GM18511 (cell line): Measurements from ENCODE around the gene TREML1.
A peak's percentile ranks its signal among the peaks of the same experiment; 100 is the strongest.
"Not testable (repeated sequence)": the region's sequence is repeated elsewhere in the genome, so short reads cannot be mapped to it uniquely, and the experiment has no call there.

Experiments
- ATAC-seq: cut with Tn5 transposase; IDR thresholded peaks from one replicate; pipeline ENCODE4 v1.9.1; 2021; ENCODE audit warnings: mild to moderate bottlenecking, moderate library complexity; ENCODE audit not compliant: unreplicated experiment

TREML1 gene

GRCh38 chr6:41153992-41154625 lies at the start of gene TREML1:
TSS of gene TREML1 (minus strand) at chr6:41154347. CDS start at chr6:41154288, 59 bp downstream.
- ATAC-seq, result no peak

- ATAC-seq, result no peak
These were observed 47.6 kb upstream of the TREML1 start for GRCh38 chr6:41201764-41202173.

- ATAC-seq, result peak; percentile 48
These were observed 47.0 kb upstream of the TREML1 start, which contains the start of gene TREML2 for GRCh38 chr6:41200901-41201763. TSS of gene TREML2 (minus strand) at chr6:41201149. CDS start at chr6:41201008, 141 bp downstream.

GRCh38 chr6:41200296-41200900 lies 46.3 kb upstream of the TREML1 start:
- ATAC-seq, result peak; percentile 34

- peak; percentile 61 for ATAC-seq
These were observed 45.6 kb upstream of the TREML1 start for GRCh38 chr6:41199552-41200246.

GRCh38 chr6:41197234-41197633 lies 43.1 kb upstream of the TREML1 start:
- no peak for ATAC-seq

GRCh38 chr6:41194386-41194785 lies 40.2 kb upstream of the TREML1 start:
- ATAC-seq, result no peak

- ATAC-seq, result no peak
These were observed 39.7 kb upstream of the TREML1 start for GRCh38 chr6:41193884-41194283.

GRCh38 chr6:41193171-41193734 lies 39.1 kb upstream of the TREML1 start:
- no peak for ATAC-seq

- no peak for ATAC-seq
These were observed 37.4 kb upstream of the TREML1 start for GRCh38 chr6:41191569-41191968.

- ATAC-seq, result no peak
These were observed 36.6 kb upstream of the TREML1 start for GRCh38 chr6:41190791-41191190.

GRCh38 chr6:41189967-41190366 lies 35.8 kb upstream of the TREML1 start:
- no peak for ATAC-seq

- not testable (repeated sequence) for ATAC-seq
These were observed 34.9 kb upstream of the TREML1 start for GRCh38 chr6:41189046-41189445.

- no peak for ATAC-seq
These were observed 34.1 kb upstream of the TREML1 start for GRCh38 chr6:41187924-41188886.

GRCh38 chr6:41186031-41186562 lies 31.9 kb upstream of the TREML1 start:
- ATAC-seq, result no peak

- ATAC-seq, result no peak
These were observed 30.6 kb upstream of the TREML1 start for GRCh38 chr6:41184761-41185160.

GRCh38 chr6:41182069-41183034 lies 28.2 kb upstream of the TREML1 start:
- ATAC-seq, result peak; percentile 72

- ATAC-seq, result no peak
These were observed 27.4 kb upstream of the TREML1 start for GRCh38 chr6:41181566-41181965.
